Hepatocyte (in vitro differentiated cells): ENCODE data around the gene CHD9.

ENCODE experiments used
- EZH2 ChIP-seq: fragments of 200-600 bp; sonication (generic); IDR thresholded peaks from 2 replicates; pipeline ENCODE4 v1.6.1; 2016; ENCODE audit warnings: antibody characterized with exemption, mild to moderate bottlenecking, borderline replicate concordance
- TF ChIP-seq, protein P1 (sequence below): fragments of 200-600 bp; sonication (generic); IDR thresholded peaks from 2 replicates; pipeline ENCODE4 v1.5.1; 2016; ENCODE audit warnings: antibody characterized with exemption, mild to moderate bottlenecking; ENCODE audit not compliant: poor library complexity

DNA sequence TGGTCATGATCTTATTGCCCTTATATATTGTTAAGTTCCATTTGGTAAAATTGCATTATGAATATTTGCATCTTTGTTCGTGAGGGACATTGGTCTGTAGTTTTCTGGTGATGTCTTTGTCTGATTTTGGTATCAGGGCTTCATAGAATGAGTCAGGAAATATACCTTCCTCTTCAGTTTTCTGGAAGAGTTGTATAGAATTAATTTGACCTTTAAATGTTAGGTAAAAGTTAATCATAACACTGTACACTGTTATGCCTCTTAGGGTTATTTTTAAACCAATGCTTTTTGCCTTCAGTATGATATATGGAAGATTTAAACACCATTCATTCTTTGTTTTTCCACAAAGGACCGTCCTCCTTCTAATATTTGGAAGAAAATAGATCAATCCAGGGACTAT is 180.0 kb downstream of the CHD9 start:
- TF ChIP-seq, protein P1, sequence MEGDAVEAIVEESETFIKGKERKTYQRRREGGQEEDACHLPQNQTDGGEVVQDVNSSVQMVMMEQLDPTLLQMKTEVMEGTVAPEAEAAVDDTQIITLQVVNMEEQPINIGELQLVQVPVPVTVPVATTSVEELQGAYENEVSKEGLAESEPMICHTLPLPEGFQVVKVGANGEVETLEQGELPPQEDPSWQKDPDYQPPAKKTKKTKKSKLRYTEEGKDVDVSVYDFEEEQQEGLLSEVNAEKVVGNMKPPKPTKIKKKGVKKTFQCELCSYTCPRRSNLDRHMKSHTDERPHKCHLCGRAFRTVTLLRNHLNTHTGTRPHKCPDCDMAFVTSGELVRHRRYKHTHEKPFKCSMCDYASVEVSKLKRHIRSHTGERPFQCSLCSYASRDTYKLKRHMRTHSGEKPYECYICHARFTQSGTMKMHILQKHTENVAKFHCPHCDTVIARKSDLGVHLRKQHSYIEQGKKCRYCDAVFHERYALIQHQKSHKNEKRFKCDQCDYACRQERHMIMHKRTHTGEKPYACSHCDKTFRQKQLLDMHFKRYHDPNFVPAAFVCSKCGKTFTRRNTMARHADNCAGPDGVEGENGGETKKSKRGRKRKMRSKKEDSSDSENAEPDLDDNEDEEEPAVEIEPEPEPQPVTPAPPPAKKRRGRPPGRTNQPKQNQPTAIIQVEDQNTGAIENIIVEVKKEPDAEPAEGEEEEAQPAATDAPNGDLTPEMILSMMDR = no peak
- TF ChIP-seq EZH2 = no peak
